Measurements from ENCODE around the gene PDE4D. TPM values are rescaled to one million over a fixed set of nuclear protein-coding genes. Genes with fewer than 3 reads are reported as not detected.

PDE4D gene
- total and polyA plus RNA-seq, 10 of the 15 experiments (the other 5 are each of a cell fraction or from before 2014, with no cell fraction given): 0.87 to 4.1 (median 2.2) TPM

DNA sequence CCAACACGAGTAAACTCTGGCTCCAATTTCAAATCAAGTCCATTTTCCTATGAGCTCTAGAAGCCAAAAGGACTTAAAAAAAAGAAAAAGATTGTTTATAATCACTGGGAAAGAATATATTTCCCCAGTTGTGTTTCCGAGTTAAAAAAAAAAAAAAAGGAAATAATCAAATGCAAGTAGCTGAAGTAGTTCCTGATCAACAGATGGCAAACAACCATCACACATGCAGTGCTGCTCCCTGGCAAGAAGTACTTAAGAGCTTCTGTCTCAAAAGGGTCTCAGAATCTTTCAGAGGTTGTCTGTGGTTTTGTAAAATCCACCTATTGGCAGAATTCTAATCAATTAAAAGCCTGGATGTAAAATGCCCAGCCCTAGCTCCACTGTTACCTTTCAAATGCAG is 922.8 kb downstream of the PDE4D start:
- in situ Hi-C loops (cut with MboI) (no loop called here), intact Hi-C loops (cut with micrococcal nuclease; ENCODE audit: unreplicated experiment) (no loop called here)
- 36% methylated on average over 2 of the region's 2 CpGs for WGBS (ENCODE audit: insufficient coverage, insufficient replicate concordance, low lambda C conversion rate, missing lambda C conversion rate)
- Histone ChIP-seq H4K20me1 (ENCODE audit: control insufficient read depth, insufficient read depth) (no peaks in the 10 kb centered on the region), H3K27ac (ENCODE audit: control insufficient read depth, insufficient read depth) (no peak overlapping the region), H3K4me1 (ENCODE audit: control insufficient read depth, insufficient read depth, low read length) (no peaks in the 10 kb centered on the region), H3K27me3 (replicated peaks in 1 of 2; ENCODE audit: control insufficient read depth in 2 of 2, insufficient read depth in 2 of 2, low read length in 1 of 2) (no peaks in the 10 kb centered on the region), H3K9ac (ENCODE audit: control insufficient read depth, insufficient read depth, low read length) (no peak overlapping the region), H3K4me3 (no peak overlapping the region), H2AFZ (ENCODE audit: control insufficient read depth, low read depth, low read length) (no peak overlapping the region), H3K4me2 (ENCODE audit: control insufficient read depth, insufficient read depth) (no peak overlapping the region), H3K36me3 (ENCODE audit: control insufficient read depth in 2 of 2, insufficient read depth in 2 of 2, low read length in 1 of 2) (no peaks in the 10 kb centered on the region), H3K79me2 (ENCODE audit: control insufficient read depth, insufficient read depth, low read length) (no peaks in the 10 kb centered on the region), H3K9me3 (replicated peaks; ENCODE audit: control insufficient read depth, insufficient read depth, low read length) (no peaks in the 10 kb centered on the region)
- DNase-seq (ENCODE audit: low read depth, low spot score) (no peak), ATAC-seq (no peak), FAIRE-seq (no peak)
- ChIA-PET CTCF (interaction anchor here (0.6 to 1.9 kb wide), 4 partner anchors 14 to 79 kb away, joined by 3 to 7 read pairs (median 4); no protein-coding TSS in a partner anchor), POLR2A (no interaction called here), RAD21 (ENCODE audit: unreplicated experiment) (interaction anchor here (1.0 to 1.4 kb wide), 3 partner anchors 32 to 173 kb away, joined by 3 to 6 read pairs (median 3); no protein-coding TSS in a partner anchor), SMC1A (ENCODE audit: uncharacterized antibody, unreplicated experiment) (interaction anchor here (0.6 to 1.2 kb wide), 4 partner anchors 35 to 254 kb away, joined by 3 to 4 read pairs (median 3); no protein-coding TSS in a partner anchor)
- no TSS peak for BruUV-seq (replicated peaks)
- TF ChIP-seq NFYB (IDR thresholded peaks at IDR 0.05; ENCODE audit: insufficient read depth, low read depth, low read length) (no peak), EZH2 (IDR thresholded peaks at IDR 0.05; ENCODE audit: borderline replicate concordance, control insufficient read depth, low read depth, low read length) (no peak), ZSCAN29 (IDR thresholded peaks at IDR 0.05) (no peak), HDGF (IDR thresholded peaks at IDR 0.05) (no peak), RELA (IDR thresholded peaks at IDR 0.05; ENCODE audit: borderline replicate concordance, partially characterized antibody) (no peak), MTA2 (IDR thresholded peaks at IDR 0.05; ENCODE audit: low read depth) (no peak), HDAC6 (IDR thresholded peaks at IDR 0.05; ENCODE audit: unreplicated experiment) (no peak), SREBF2 (IDR thresholded peaks at IDR 0.05; ENCODE audit: low read length) (no peak), KDM1A (IDR thresholded peaks at IDR 0.05; ENCODE audit: borderline replicate concordance) (no peak), GABPA (IDR thresholded peaks at IDR 0.05; ENCODE audit: low read depth) (no peak), ZNF384 (IDR thresholded peaks at IDR 0.05; ENCODE audit: borderline replicate concordance, low read depth, low read length) (no peak)
- TF ChIP-seq, protein P1, sequence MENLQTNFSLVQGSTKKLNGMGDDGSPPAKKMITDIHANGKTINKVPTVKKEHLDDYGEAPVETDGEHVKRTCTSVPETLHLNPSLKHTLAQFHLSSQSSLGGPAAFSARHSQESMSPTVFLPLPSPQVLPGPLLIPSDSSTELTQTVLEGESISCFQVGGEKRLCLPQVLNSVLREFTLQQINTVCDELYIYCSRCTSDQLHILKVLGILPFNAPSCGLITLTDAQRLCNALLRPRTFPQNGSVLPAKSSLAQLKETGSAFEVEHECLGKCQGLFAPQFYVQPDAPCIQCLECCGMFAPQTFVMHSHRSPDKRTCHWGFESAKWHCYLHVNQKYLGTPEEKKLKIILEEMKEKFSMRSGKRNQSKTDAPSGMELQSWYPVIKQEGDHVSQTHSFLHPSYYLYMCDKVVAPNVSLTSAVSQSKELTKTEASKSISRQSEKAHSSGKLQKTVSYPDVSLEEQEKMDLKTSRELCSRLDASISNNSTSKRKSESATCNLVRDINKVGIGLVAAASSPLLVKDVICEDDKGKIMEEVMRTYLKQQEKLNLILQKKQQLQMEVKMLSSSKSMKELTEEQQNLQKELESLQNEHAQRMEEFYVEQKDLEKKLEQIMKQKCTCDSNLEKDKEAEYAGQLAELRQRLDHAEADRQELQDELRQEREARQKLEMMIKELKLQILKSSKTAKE (IDR thresholded peaks at IDR 0.05; ENCODE audit: low read depth, poor library complexity, severe bottlenecking): no peak
- TF ChIP-seq, protein P2, sequence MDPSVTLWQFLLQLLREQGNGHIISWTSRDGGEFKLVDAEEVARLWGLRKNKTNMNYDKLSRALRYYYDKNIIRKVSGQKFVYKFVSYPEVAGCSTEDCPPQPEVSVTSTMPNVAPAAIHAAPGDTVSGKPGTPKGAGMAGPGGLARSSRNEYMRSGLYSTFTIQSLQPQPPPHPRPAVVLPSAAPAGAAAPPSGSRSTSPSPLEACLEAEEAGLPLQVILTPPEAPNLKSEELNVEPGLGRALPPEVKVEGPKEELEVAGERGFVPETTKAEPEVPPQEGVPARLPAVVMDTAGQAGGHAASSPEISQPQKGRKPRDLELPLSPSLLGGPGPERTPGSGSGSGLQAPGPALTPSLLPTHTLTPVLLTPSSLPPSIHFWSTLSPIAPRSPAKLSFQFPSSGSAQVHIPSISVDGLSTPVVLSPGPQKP (IDR thresholded peaks at IDR 0.05; ENCODE audit: low read depth, low read length): no peak
- TF ChIP-seq, protein P3, sequence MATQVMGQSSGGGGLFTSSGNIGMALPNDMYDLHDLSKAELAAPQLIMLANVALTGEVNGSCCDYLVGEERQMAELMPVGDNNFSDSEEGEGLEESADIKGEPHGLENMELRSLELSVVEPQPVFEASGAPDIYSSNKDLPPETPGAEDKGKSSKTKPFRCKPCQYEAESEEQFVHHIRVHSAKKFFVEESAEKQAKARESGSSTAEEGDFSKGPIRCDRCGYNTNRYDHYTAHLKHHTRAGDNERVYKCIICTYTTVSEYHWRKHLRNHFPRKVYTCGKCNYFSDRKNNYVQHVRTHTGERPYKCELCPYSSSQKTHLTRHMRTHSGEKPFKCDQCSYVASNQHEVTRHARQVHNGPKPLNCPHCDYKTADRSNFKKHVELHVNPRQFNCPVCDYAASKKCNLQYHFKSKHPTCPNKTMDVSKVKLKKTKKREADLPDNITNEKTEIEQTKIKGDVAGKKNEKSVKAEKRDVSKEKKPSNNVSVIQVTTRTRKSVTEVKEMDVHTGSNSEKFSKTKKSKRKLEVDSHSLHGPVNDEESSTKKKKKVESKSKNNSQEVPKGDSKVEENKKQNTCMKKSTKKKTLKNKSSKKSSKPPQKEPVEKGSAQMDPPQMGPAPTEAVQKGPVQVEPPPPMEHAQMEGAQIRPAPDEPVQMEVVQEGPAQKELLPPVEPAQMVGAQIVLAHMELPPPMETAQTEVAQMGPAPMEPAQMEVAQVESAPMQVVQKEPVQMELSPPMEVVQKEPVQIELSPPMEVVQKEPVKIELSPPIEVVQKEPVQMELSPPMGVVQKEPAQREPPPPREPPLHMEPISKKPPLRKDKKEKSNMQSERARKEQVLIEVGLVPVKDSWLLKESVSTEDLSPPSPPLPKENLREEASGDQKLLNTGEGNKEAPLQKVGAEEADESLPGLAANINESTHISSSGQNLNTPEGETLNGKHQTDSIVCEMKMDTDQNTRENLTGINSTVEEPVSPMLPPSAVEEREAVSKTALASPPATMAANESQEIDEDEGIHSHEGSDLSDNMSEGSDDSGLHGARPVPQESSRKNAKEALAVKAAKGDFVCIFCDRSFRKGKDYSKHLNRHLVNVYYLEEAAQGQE (IDR thresholded peaks at IDR 0.05; ENCODE audit: low read depth, low read length): no peak
- TF ChIP-seq, protein P4, sequence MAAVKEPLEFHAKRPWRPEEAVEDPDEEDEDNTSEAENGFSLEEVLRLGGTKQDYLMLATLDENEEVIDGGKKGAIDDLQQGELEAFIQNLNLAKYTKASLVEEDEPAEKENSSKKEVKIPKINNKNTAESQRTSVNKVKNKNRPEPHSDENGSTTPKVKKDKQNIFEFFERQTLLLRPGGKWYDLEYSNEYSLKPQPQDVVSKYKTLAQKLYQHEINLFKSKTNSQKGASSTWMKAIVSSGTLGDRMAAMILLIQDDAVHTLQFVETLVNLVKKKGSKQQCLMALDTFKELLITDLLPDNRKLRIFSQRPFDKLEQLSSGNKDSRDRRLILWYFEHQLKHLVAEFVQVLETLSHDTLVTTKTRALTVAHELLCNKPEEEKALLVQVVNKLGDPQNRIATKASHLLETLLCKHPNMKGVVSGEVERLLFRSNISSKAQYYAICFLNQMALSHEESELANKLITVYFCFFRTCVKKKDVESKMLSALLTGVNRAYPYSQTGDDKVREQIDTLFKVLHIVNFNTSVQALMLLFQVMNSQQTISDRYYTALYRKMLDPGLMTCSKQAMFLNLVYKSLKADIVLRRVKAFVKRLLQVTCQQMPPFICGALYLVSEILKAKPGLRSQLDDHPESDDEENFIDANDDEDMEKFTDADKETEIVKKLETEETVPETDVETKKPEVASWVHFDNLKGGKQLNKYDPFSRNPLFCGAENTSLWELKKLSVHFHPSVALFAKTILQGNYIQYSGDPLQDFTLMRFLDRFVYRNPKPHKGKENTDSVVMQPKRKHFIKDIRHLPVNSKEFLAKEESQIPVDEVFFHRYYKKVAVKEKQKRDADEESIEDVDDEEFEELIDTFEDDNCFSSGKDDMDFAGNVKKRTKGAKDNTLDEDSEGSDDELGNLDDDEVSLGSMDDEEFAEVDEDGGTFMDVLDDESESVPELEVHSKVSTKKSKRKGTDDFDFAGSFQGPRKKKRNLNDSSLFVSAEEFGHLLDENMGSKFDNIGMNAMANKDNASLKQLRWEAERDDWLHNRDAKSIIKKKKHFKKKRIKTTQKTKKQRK (IDR thresholded peaks at IDR 0.05; ENCODE audit: low read depth, low read length): no peak

Measured in GM12878 (cell line).